Stimulated activated CD4-positive, alpha-beta T cell treated with anti-CD3 and anti-CD28 coated beads, Interleukin-12 subunit alpha, Interleukin-12 subunit beta, amount 100 ng/mL, for 24 hours (primary cell): ENCODE data around the gene SNX3.

Source experiments
- DNase-seq, 2 experiments: peaks; one replicate each; pipeline ENCODE4 v3.0.0-alpha.2; 2020; ENCODE audit warnings: low read depth in 2 of 2

Gene SNX3

GRCh38 chr6:108170332-108171290 lies 90.2 kb downstream of the SNX3 start:
- no peak for DNase-seq

- DNase-seq, result no peak
These were observed 91.1 kb downstream of the SNX3 start for GRCh38 chr6:108169464-108170331.

GRCh38 chr6:108168501-108169463 lies 92.1 kb downstream of the SNX3 start:
- no peak for DNase-seq

- DNase-seq, result no peak
These were observed 92.8 kb downstream of the SNX3 start for GRCh38 chr6:108168090-108168463.

- no peak for DNase-seq
These were observed 93.3 kb downstream of the SNX3 start for GRCh38 chr6:108167449-108168089.

GRCh38 chr6:108166664-108167448 lies 94.0 kb downstream of the SNX3 start:
- DNase-seq, result no peak

- DNase-seq, result no peak
These were observed 94.9 kb downstream of the SNX3 start, which contains the start of gene NR2E1 for GRCh38 chr6:108165714-108166663. NR2E1 (plus strand) TSS chr6:108166022; CDS start chr6:108166766, 744 bp downstream.

GRCh38 chr6:108164815-108165706 lies 95.8 kb downstream of the SNX3 start:
- no peak for DNase-seq

GRCh38 chr6:108164543-108164814 lies 96.4 kb downstream of the SNX3 start:
- no peak for DNase-seq

- DNase-seq, result no peak
These were observed 96.9 kb downstream of the SNX3 start for GRCh38 chr6:108163644-108164542.

GRCh38 chr6:108163267-108163643 lies 97.6 kb downstream of the SNX3 start:
- DNase-seq, result no peak

GRCh38 chr6:108161724-108162282 lies 99.0 kb downstream of the SNX3 start:
- no peak for DNase-seq
